ENCODE measurements around the gene BRF1. TPM values are rescaled to one million over a fixed set of nuclear protein-coding genes. Genes with fewer than 3 reads are reported as not detected.

BRF1 gene
- total RNA-seq, 6 experiments from 2014 or later = 13.1 to 17.8 (median 16.2) TPM

GRCh38 chr14:105168496-105168978 lies 132.3 kb downstream of the BRF1 start, which contains the start of gene JAG2:
Gene JAG2 (minus strand): TSS chr14:105168776. CDS start chr14:105168420, 356 bp downstream.
- TF ChIP-seq, protein P1, sequence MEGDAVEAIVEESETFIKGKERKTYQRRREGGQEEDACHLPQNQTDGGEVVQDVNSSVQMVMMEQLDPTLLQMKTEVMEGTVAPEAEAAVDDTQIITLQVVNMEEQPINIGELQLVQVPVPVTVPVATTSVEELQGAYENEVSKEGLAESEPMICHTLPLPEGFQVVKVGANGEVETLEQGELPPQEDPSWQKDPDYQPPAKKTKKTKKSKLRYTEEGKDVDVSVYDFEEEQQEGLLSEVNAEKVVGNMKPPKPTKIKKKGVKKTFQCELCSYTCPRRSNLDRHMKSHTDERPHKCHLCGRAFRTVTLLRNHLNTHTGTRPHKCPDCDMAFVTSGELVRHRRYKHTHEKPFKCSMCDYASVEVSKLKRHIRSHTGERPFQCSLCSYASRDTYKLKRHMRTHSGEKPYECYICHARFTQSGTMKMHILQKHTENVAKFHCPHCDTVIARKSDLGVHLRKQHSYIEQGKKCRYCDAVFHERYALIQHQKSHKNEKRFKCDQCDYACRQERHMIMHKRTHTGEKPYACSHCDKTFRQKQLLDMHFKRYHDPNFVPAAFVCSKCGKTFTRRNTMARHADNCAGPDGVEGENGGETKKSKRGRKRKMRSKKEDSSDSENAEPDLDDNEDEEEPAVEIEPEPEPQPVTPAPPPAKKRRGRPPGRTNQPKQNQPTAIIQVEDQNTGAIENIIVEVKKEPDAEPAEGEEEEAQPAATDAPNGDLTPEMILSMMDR (IDR thresholded peaks at IDR 0.05) = no peak
- no peak for TF ChIP-seq POLR2A (IDR thresholded peaks at IDR 0.05)
- ATAC-seq (peak in 3 of 4 donors; percentile 3 to 30 (median 20)), DNase-seq (peak in 1 of 3 donors; percentile 54)
- no peaks in the 10 kb centered on the region for H3K36me3 ChIP-seq
- intact Hi-C loops (cut with DNase I) = no loop called here
- H3K4me1 ChIP-seq = peaks cover 0 to 5% (median 0%) of the 10 kb centered on the region in 4 donors
- H3K4me3 ChIP-seq = peak within 1 kb of the TSS; percentile 15 to 29 (median 21)
- 0% methylated on average over 17 of the region's 84 CpGs for WGBS (ENCODE audit: insufficient coverage, low coverage, low lambda C conversion rate, missing lambda C conversion rate)
- no peaks in the 10 kb centered on the region for H3K9me3 ChIP-seq
- H3K27me3 ChIP-seq = no peaks in the 10 kb centered on the region
- no peak within 1 kb of the TSS for H3K27ac ChIP-seq

DNA sequence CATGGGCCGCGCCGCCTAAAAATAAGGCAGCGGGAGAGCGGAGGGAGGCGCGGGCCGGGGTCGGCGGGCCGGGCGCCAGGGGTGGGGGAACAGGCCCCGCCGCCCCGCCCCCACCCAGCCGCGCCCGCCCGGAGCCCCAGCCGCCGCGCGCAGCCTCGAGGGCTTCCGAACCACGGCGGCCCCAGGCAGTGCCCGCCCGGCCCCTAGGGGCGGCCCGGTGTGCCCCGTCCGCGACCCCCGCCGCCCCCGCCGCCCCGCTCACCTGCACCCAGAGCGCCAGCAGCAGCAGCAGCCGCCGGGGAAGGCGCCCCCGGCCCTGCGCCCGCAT lies 132.7 kb downstream of the BRF1 start:
- Histone ChIP-seq H3K9me3 (no peaks in the 10 kb centered on the region), H3K36me3 (no peaks in the 10 kb centered on the region), H3K4me3 (peak overlapping the region; percentile 15 to 29 (median 21)), H3K4me1 (peaks cover 0 to 5% (median 0%) of the 10 kb centered on the region in 4 donors), H3K27me3 (no peaks in the 10 kb centered on the region), H3K27ac (no peak overlapping the region)
- TF ChIP-seq, protein P1 (IDR thresholded peaks at IDR 0.05) = no peak
- DNase-seq (no peak), ATAC-seq (no peak)
- intact Hi-C loops (cut with DNase I) = no loop called here
- WGBS (ENCODE audit: insufficient coverage, low coverage, low lambda C conversion rate, missing lambda C conversion rate) = no CpG with 5 or more reads among the region's 46 CpGs

DNA sequence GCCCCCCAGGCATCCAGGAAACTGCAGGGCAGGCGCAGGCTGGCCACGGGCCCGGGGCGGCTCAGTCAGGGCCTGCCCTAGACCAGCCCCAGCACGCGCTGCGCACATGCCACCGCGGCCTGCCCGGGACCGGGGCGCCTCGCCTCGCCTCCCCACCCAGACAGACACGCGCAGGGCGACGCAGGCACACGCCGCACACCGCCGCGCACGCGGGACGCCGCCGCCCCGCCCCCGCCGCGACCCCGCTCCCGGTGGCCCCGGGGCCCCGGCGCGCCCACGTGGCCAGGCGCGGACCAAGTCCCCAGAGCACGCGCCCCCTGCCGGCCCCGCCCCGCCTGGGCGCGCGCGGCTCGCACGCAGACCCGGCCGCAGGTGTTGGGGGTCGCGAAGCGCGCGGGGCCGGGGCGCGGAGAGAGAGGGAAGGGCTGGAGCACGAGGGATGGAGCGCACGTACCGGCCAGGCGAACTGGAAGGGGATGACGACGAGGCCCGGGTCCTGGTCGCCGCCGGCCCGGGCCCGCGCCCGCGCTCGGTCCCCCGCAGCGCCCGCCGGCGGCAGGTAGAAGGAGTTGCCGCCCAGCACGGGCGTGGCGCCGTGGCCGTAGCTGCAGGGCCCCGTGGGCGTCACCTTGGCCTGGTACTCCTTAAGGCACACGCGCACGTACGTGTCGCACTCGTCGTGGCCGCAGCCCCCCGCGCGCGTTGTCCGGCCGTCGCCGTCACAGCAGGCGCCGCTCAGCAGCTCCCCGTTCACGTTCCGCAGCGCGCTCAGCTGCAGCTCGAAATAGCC lies 133.3 kb downstream of the BRF1 start:
- Histone ChIP-seq H3K9me3 (no peaks in the 10 kb centered on the region), H3K4me1 (peaks cover 0 to 5% (median 0%) of the 10 kb centered on the region in 4 donors), H3K4me3 (peak overlapping the region; percentile 15 to 29 (median 21)), H3K27me3 (no peaks in the 10 kb centered on the region), H3K36me3 (no peaks in the 10 kb centered on the region), H3K27ac (no peak overlapping the region)
- TF ChIP-seq POLR2A (IDR thresholded peaks at IDR 0.05) = no peak
- TF ChIP-seq, protein P1 (IDR thresholded peaks at IDR 0.05) = peak in 1 of 4 donors; percentile 20
- WGBS (ENCODE audit: insufficient coverage, low coverage, low lambda C conversion rate, missing lambda C conversion rate) = no CpG with 5 or more reads among the region's 116 CpGs
- no peak for DNase-seq
- ATAC-seq = peak in 1 of 4 donors; percentile 16
- intact Hi-C loops (cut with DNase I) = no loop called here

GRCh38 chr14:105166571-105167302 lies 134.1 kb downstream of the BRF1 start:
- WGBS (ENCODE audit: insufficient coverage, low coverage, low lambda C conversion rate, missing lambda C conversion rate) = no CpG with 5 or more reads among the region's 22 CpGs
- no peak for TF ChIP-seq POLR2A (IDR thresholded peaks at IDR 0.05)
- TF ChIP-seq, protein P1 (IDR thresholded peaks at IDR 0.05) = no peak
- no peak for DNase-seq
- Histone ChIP-seq H3K4me1 (peaks cover 0 to 5% (median 0%) of the 10 kb centered on the region in 4 donors), H3K9me3 (no peaks in the 10 kb centered on the region), H3K4me3 (no peak overlapping the region), H3K27me3 (no peaks in the 10 kb centered on the region), H3K36me3 (no peaks in the 10 kb centered on the region), H3K27ac (no peak overlapping the region)
- intact Hi-C loops (cut with DNase I) = no loop called here
- ATAC-seq = no peak

All from right lobe of liver (tissue), 6 donors.